HEK293T (cell line): Measurements from ENCODE around the gene CCDC183.
"Not testable (repeated sequence)": the region's sequence is repeated elsewhere in the genome, so short reads cannot be mapped to it uniquely, and the experiment has no call there.

ENCODE experiments used
- CTCF ChIA-PET: fragments of 350-600 bp; formaldehyde crosslinking; extraction: SDS; loops from one replicate; lab custom pipeline; 2021; ENCODE audit warnings: antibody characterized with exemption, inconsistent platforms; lab: Yijun Ruan, JAX
- POLR2A ChIA-PET: fragments of 350-600 bp; formaldehyde crosslinking; extraction: SDS; loops from one replicate; lab custom pipeline; 2020; ENCODE audit warnings: antibody characterized with exemption, inconsistent platforms; lab: Yijun Ruan, JAX
- DNase-seq: peaks from one replicate; pipeline ENCODE4 v3.0.0; 2012; ENCODE audit warnings: mixed read lengths; ENCODE audit errors: extremely low spot score
- ARNT ChIP-seq: fragments of 450-650 bp; IDR thresholded peaks from 2 replicates; pipeline ENCODE4 v1.6.1; 2017; ENCODE audit warnings: mild to moderate bottlenecking
- BHLHE40 ChIP-seq: fragments of 450-650 bp; IDR thresholded peaks from 2 replicates; pipeline ENCODE4 v1.6.1; 2016; ENCODE audit warnings: mild to moderate bottlenecking, moderate library complexity, borderline replicate concordance
- CTBP1 ChIP-seq: fragments of 450-650 bp; IDR thresholded peaks from 2 replicates; pipeline ENCODE4 v1.6.1; 2016; ENCODE audit warnings: borderline replicate concordance
- ELF4 ChIP-seq: fragments of 450-650 bp; IDR thresholded peaks from 2 replicates; pipeline ENCODE4 v1.6.1; 2017; ENCODE audit warnings: antibody characterized with exemption
- FOXA1 ChIP-seq: fragments of 450-650 bp; IDR thresholded peaks from 2 replicates; pipeline ENCODE4 v1.6.1; 2016; ENCODE audit warnings: mild to moderate bottlenecking
- FOXK2 ChIP-seq: fragments of 450-650 bp; IDR thresholded peaks from 2 replicates; pipeline ENCODE4 v1.6.1; 2016; ENCODE audit warnings: mild to moderate bottlenecking
- FOXM1 ChIP-seq: fragments of 450-650 bp; IDR thresholded peaks from 2 replicates; pipeline ENCODE4 v1.6.1; 2017; ENCODE audit warnings: mild to moderate bottlenecking, borderline replicate concordance
- HDGF ChIP-seq: fragments of 450-650 bp; IDR thresholded peaks from 2 replicates; pipeline ENCODE4 v1.6.1; 2017; ENCODE audit warnings: antibody characterized with exemption, borderline replicate concordance
- L3MBTL2 ChIP-seq: fragments of 450-650 bp; conservative IDR thresholded peaks from 2 replicates; pipeline ENCODE4 v1.6.1; 2016; ENCODE audit warnings: mild to moderate bottlenecking
- LEF1 ChIP-seq: fragments of 450-650 bp; IDR thresholded peaks from 2 replicates; pipeline ENCODE4 v1.6.1; 2017; ENCODE audit warnings: mild to moderate bottlenecking, borderline replicate concordance
- NFRKB ChIP-seq: fragments of 450-650 bp; IDR thresholded peaks from 2 replicates; pipeline ENCODE4 v1.6.1; 2016; ENCODE audit warnings: mild to moderate bottlenecking, moderate library complexity
- SP1 ChIP-seq: fragments of 450-650 bp; IDR thresholded peaks from 2 replicates; pipeline ENCODE4 v1.6.1; 2017
- SUZ12 ChIP-seq: fragments of 450-650 bp; IDR thresholded peaks from 2 replicates; pipeline ENCODE4 v1.6.1; 2016; ENCODE audit warnings: mild to moderate bottlenecking
- TARDBP ChIP-seq: fragments of 450-650 bp; IDR thresholded peaks from 2 replicates; pipeline ENCODE4 v1.6.1; 2016
- ZNF384 ChIP-seq: fragments of 450-650 bp; IDR thresholded peaks from 2 replicates; pipeline ENCODE4 v1.6.1; 2016
- TF ChIP-seq, protein P1 (sequence below): fragments of 450-650 bp; IDR thresholded peaks from 2 replicates; pipeline ENCODE4 v1.6.1; 2016

CCDC183 gene

DNA sequence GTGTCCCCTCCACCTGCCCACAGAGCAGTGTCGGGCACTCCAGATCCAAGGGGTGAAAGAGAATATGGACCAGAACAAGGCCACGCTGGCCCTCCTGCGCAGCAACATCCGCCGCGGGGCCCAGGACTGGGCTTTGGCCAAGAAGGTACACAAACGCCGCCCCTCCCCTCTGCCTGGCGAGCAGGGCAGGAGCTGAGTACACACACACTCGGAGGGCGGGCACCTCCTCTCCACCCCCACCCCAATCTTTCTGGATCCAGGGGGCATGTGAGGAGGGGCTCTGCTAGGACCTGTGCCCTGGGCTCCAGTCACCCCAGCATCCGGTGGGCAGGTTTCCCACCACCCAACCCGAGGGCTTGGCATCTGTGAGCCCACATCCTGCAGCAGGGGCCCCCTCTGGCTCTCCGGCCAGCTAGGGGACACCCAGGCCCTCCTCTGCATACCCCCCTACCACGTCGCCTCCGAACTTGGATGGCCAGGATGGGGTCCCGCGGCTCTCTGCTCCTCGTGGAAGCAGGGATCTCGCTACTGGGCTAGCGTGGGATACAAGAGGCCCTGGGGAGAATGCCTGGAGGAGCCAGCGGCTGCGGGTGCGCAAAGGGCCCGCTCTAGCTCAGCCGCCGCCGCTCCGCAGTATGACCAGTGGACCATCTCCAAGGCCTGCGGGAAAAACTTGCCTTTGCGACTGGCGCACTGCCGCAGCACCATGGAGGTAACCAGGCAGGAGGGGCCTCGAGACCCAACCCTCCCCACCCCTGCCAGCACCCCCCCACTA is 3.1 kb downstream of the CCDC183 start:
- TF ChIP-seq FOXM1 (no peak), ARNT (no peak), TARDBP (no peak), FOXK2 (no peak), HDGF (no peak), SUZ12 (no peak), LEF1 (no peak), L3MBTL2 (no peak), ZNF384 (no peak), ELF4 (no peak), BHLHE40 (no peak), NFRKB (no peak), CTBP1 (no peak), FOXA1 (no peak), SP1 (no peak)
- TF ChIP-seq, protein P1, sequence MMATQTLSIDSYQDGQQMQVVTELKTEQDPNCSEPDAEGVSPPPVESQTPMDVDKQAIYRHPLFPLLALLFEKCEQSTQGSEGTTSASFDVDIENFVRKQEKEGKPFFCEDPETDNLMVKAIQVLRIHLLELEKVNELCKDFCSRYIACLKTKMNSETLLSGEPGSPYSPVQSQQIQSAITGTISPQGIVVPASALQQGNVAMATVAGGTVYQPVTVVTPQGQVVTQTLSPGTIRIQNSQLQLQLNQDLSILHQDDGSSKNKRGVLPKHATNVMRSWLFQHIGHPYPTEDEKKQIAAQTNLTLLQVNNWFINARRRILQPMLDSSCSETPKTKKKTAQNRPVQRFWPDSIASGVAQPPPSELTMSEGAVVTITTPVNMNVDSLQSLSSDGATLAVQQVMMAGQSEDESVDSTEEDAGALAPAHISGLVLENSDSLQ, result no peak
- CTCF ChIA-PET, result no interaction called here
- no peak for DNase-seq

DNA sequence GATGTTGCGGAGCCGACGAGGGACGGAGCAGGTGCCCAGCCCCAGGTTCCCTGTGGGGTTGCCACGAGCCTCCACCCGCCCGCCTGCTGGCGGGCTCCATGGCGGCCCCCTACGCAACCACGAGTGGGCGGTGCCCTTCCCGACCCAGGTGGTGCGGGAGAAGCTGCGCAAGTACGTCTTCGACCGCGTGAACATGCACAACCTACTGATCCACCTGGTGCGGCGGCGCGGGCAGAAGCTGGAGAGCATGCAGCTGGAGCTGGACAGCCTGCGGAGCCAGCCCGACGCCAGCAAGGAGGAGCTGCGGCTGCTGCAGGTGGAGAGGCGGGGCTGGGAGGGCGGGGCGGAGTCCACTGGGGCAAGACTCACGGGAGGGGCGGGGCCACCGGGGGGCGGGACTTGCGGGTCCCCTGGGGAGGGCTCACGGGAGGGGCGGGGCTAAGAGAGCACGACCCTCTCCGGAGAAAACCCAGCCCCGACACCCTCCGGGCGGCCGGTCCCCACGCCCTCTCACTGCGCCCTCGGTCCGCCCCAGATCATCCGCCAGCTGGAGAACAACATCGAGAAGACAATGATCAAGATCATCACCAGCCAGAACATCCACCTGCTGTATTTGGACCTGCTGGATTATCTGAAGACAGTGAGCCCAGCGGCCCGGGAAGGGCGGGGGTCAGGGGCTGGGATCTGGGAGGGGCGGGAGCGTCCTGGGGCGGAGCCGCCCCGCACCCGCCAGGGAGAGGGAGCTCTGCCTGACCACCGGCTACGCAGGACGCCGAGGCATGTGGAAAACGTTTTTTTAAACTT is 3.9 kb downstream of the CCDC183 start:
- POLR2A ChIA-PET, result interaction anchor here (1.1 to 1.9 kb wide), 3 partner anchors 9 to 48 kb away, joined by 3 to 10 read pairs (median 5); partner anchors contain the start of gene TMEM141
- TF ChIP-seq L3MBTL2 (peak; percentile 66), ARNT (no peak)
- CTCF ChIA-PET, result interaction anchor here (1.1 kb wide), 1 partner anchor 42 kb away, joined by 3 read pairs; the partner anchor contains the start of gene AJM1
- DNase-seq, result peak; percentile 88

More for the DNA sequence above, 3.1 kb downstream of the CCDC183 start:
- POLR2A ChIA-PET, result interaction anchor here (1.8 to 2.0 kb wide), 3 partner anchors 8 to 10 kb away, joined by 5 to 10 read pairs (median 6); partner anchors contain the start of genes RABL6 and TMEM141

DNA sequence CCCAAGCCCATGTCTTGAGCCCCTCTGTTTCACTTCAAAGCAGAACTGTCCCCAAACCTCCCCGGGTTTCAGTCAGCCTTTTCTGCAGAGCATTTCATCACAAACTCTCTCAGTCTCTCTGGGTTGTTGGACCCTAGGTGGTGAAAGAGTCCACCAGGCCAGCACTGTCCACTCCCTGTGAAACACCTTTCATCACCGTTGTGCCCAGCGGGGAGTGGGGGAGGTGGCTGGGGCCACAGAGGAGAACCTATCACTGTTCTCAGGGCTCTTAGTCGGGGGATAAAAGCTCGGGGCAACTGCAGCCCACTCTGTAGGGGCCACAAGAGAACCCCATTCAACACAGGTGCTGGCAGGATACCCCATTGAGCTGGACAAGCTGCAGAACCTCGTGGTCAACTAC is 6.2 kb downstream of the CCDC183 start:
- ChIA-PET POLR2A (no interaction called here), CTCF (no interaction called here)
- TF ChIP-seq L3MBTL2 (no peak), FOXM1 (no peak), CTBP1 (no peak)
- no peak for DNase-seq

DNA sequence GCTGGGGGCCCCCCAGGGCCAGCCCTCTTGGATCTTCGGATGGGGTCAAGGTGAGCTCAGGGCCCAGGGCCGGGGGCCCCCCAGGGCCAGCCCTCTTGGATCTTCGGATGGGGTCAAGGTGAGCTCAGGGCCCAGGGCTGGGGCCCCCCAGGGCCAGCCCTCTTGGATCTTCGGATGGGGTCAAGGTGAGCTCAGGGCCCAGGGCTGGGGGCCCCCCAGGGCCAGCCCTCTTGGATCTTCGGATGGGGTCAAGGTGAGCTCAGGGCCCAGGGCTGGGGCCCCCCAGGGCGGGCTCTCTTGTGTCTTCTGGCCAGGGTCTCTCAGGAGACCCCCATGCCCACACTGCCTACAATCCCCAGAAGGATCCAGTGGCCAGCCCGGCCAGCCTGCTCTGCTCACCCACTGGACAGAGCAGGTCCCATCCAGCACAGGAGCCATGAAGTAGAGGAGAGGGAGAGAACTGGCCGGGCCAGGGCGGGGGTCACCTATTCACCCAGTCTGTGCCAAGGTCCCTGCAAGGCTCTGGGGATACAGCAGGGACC is 6.9 kb downstream of the CCDC183 start:
- CTCF ChIA-PET, POLR2A ChIA-PET, DNase-seq: not testable (repeated sequence)

DNA sequence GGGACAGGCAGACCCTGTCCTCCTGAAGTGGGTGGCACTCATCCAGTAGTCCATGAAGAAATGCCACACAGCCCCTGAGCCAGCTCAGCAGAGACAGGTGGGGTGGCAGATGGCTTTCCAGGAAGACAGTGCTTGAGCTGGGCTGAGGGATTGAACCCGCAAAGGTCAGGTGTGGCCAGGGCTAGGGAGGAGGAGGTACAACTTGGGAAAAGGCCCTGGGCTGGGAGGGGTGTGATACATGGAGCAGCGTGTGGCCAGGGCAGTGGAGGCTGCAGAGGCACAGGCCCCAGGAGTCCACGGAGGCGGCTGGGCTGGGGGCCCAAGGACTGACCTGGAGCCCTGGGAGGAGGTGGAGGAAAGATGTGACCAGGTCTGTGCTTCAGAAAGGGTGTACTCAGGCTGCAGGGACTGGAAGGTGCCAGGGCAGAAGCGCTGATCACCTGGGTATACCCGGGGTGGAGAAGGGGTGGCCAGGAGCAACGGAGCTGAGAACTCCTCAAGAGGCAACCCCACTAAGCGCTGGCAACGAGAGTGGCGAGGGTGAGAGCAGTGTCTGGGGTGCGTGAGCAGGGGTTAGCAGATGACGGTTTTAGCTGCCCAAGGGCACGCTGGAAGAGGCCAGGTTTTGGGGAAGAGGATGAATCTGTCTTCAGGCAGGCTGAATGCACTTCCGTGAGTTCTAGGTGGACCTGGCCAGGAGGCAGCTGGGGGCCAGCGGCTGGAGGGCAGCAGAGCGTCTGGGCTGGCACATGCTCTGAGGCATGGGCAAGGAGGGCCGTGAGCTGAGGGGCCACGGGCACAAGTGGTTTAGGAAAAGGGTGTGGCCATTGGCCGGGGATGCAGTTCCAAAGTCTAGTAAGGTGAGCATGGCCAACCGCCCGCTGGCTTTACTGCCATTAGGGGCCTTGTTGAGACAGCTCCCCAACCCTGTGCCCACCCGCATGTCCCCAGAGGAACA is 7.7 kb downstream of the CCDC183 start:
- TF ChIP-seq FOXM1 (no peak), ELF4 (no peak), SUZ12 (no peak), CTBP1 (no peak), FOXK2 (no peak), BHLHE40 (no peak), L3MBTL2 (no peak), LEF1 (no peak), ZNF384 (no peak), SP1 (no peak), HDGF (no peak), ARNT (no peak), TARDBP (no peak)
- TF ChIP-seq, protein P1, result no peak
- ChIA-PET CTCF (interaction anchor here (0.8 kb wide), 1 partner anchor 144 kb away, joined by 3 read pairs; no protein-coding TSS in a partner anchor), POLR2A (no interaction called here)
- no peak for DNase-seq

DNA sequence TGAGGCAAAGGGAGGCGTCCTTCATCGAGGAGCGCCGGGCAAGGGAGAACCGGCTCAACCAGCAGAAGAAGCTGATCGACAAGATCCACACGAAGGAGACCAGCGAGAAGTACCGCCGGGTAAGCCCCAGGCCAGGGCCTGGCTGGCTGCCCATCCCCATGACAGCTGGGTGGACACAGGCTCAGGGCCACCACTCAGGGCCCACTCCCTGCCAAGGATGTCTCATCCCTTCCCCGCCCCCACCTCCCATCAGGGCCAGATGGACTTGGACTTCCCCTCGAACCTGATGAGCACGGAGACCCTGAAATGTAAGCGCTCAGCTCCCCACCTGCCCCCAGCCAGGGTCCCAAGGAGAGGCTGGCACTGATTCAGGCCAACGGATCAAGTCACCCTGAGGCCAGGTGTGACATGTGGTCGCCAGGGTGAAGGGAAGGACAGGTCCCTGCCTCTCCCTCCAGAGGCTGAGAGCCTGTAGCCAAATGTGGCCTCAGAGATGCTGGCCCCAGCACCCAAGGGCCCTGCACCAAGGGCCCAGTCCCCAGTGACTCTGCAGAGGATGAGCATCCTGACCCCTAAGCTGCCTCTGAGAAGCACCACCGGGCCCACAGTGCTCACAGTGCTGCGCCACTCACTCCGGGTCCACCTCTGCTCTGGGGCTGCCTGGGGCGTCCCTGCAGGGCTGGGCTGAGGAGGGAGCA is 8.5 kb downstream of the CCDC183 start:
- POLR2A ChIA-PET, result interaction anchor here (1.2 to 2.0 kb wide), 2 partner anchors 8 to 11 kb away, joined by 3 to 7 read pairs; partner anchors contain the start of gene CCDC183
- DNase-seq, result no peak
- TF ChIP-seq NFRKB (no peak), ARNT (no peak), ELF4 (no peak), HDGF (no peak), TARDBP (no peak), CTBP1 (no peak), FOXK2 (no peak), ZNF384 (no peak), FOXM1 (no peak), FOXA1 (no peak), SUZ12 (no peak), L3MBTL2 (no peak), LEF1 (no peak), BHLHE40 (no peak), SP1 (no peak)
- TF ChIP-seq, protein P1, result no peak
- CTCF ChIA-PET, result interaction anchor here (0.8 kb wide), 1 partner anchor 143 kb away, joined by 3 read pairs; no protein-coding TSS in a partner anchor
